GM12865 (cell line): ENCODE results near the gene G2E3.
"Not testable (repeated sequence)": the region's sequence is repeated elsewhere in the genome, so short reads cannot be mapped to it uniquely, and the experiment has no call there.

Source experiments
- DNase-seq: peaks from one replicate; pipeline ENCODE4 v3.0.0; 2010; ENCODE audit warnings: low read depth
- H3K4me3 ChIP-seq: 2 replicates; pipeline ENCODE4 v1.5.1; 2011; ENCODE audit warnings: mild to moderate bottlenecking, low read depth, low read length, control low read depth
- TF ChIP-seq, protein P1 (sequence below): IDR thresholded peaks from 2 replicates; pipeline ENCODE4 v1.5.1; 2011; ENCODE audit warnings: low read length, control low read depth, low read depth, inconsistent platforms; ENCODE audit not compliant: insufficient read depth; ENCODE audit errors: missing control alignments

Gene G2E3

DNA sequence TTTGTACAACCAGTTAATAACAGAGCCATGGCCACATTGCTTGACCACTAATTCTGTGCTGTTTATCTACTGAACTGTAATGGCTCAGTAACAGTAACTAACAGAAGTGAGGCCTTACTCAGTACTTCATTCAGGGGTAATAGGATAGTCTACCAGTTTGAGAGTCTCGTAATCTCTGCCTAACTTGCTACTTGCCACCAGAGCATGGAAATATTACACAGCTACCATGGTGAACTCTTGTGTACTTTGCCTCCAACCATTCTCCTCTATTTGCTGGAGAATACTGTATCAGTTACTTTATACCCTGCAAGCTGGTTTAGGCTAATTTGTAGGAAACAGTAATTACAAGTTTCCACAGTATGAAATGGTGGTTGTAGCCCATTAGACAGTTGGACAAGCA lies 73.8 kb downstream of the G2E3 start:
- no peak for DNase-seq
- no peak overlapping the region for H3K4me3 ChIP-seq
- TF ChIP-seq, protein P1, sequence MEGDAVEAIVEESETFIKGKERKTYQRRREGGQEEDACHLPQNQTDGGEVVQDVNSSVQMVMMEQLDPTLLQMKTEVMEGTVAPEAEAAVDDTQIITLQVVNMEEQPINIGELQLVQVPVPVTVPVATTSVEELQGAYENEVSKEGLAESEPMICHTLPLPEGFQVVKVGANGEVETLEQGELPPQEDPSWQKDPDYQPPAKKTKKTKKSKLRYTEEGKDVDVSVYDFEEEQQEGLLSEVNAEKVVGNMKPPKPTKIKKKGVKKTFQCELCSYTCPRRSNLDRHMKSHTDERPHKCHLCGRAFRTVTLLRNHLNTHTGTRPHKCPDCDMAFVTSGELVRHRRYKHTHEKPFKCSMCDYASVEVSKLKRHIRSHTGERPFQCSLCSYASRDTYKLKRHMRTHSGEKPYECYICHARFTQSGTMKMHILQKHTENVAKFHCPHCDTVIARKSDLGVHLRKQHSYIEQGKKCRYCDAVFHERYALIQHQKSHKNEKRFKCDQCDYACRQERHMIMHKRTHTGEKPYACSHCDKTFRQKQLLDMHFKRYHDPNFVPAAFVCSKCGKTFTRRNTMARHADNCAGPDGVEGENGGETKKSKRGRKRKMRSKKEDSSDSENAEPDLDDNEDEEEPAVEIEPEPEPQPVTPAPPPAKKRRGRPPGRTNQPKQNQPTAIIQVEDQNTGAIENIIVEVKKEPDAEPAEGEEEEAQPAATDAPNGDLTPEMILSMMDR = no peak

GRCh38 chr14:30638926-30639325 lies 80.0 kb downstream of the G2E3 start:
- H3K4me3 ChIP-seq = no peak overlapping the region
- DNase-seq = no peak
- TF ChIP-seq, protein P1 = no peak

- DNase-seq = no peak
- no peak overlapping the region for H3K4me3 ChIP-seq
- TF ChIP-seq, protein P1 = no peak
Measured at GRCh38 chr14:30641207-30641606, 82.2 kb downstream of the G2E3 start.

GRCh38 chr14:30644462-30644861 lies 85.5 kb downstream of the G2E3 start:
- DNase-seq, H3K4me3 ChIP-seq: not testable (repeated sequence)

- H3K4me3 ChIP-seq = no peak overlapping the region
- DNase-seq = no peak
- TF ChIP-seq, protein P1 = no peak
Measured at GRCh38 chr14:30645600-30645999, 86.6 kb downstream of the G2E3 start.

- no peak overlapping the region for H3K4me3 ChIP-seq
- peak; percentile 40 for DNase-seq
- TF ChIP-seq, protein P1 = no peak
Measured at GRCh38 chr14:30648471-30648870, 89.5 kb downstream of the G2E3 start.

GRCh38 chr14:30651937-30652336 lies 93.0 kb downstream of the G2E3 start:
- TF ChIP-seq, protein P1 = no peak
- no peak for DNase-seq
- no peak overlapping the region for H3K4me3 ChIP-seq
